Calu3 (cell line): ENCODE data around the gene SND1. TPM values are rescaled to one million over a fixed set of nuclear protein-coding genes. Genes with fewer than 3 reads are reported as not detected.

Experiments used
- BruUV-seq: library from RNA; stranded (reverse); fragments of 400-500 nt; replicated peaks from 2 replicates; lab custom pipeline; 2021; lab: Mats Ljungman, UMichigan
- CTCF ChIA-PET: fragments of 300-600 bp; sonication (Branson Sonifier 250); formaldehyde crosslinking; loops from one replicate; lab custom pipeline; 2022; ENCODE audit warnings: antibody characterized with exemption; lab: Charles Lee
- DNase-seq: peaks from one replicate; pipeline ENCODE4 v3.0.0; 2022
- H3K27ac Mint-ChIP-seq: one replicate; pipeline ENCODE4 v1.8.0; 2022; ENCODE audit warnings: mixed read lengths; ENCODE audit not compliant: unreplicated experiment
- H3K27me3 Mint-ChIP-seq: one replicate; pipeline ENCODE4 v1.8.0; 2022; ENCODE audit warnings: mixed read lengths; ENCODE audit not compliant: unreplicated experiment
- H3K36me3 Mint-ChIP-seq: one replicate; pipeline ENCODE4 v1.8.0; 2022; ENCODE audit warnings: mild to moderate bottlenecking, moderate library complexity, mixed read lengths; ENCODE audit not compliant: insufficient read depth, unreplicated experiment
- H3K4me1 Mint-ChIP-seq: one replicate; pipeline ENCODE4 v1.8.0; 2022; ENCODE audit warnings: mild to moderate bottlenecking, low read depth, mixed read lengths; ENCODE audit not compliant: unreplicated experiment
- H3K4me3 Mint-ChIP-seq: one replicate; pipeline ENCODE4 v1.8.0; 2022; ENCODE audit warnings: mild to moderate bottlenecking, low read depth, moderate library complexity, mixed read lengths; ENCODE audit not compliant: unreplicated experiment
- H3K9me3 Mint-ChIP-seq: one replicate; pipeline ENCODE4 v1.8.0; 2022; ENCODE audit warnings: low read depth, mixed read lengths; ENCODE audit not compliant: unreplicated experiment
- intact Hi-C: fragments of 100-400 bp; cut with micrococcal nuclease; formaldehyde crosslinking; loops from one replicate; pipeline ENCODE4 v1.10.0; 2022; ENCODE audit not compliant: unreplicated experiment
- total RNA-seq: library from RNA; stranded (reverse); gene quantifications from 2 replicates; pipeline ENCODE4 v1.2.3, GENCODE V29; 2022
- TF ChIP-seq, protein P1 (sequence below): fragments of 200-600 bp; IDR thresholded peaks from one replicate; pipeline ENCODE4 v1.8.0; 2022; ENCODE audit warnings: antibody characterized with exemption; ENCODE audit not compliant: unreplicated experiment

Gene SND1
- total RNA-seq, 1 experiment from 2014 or later, result 205 TPM

- peaks cover 11% of the 10 kb centered on the region for H3K36me3 Mint-ChIP-seq
- CTCF ChIA-PET, result no interaction called here
- no peaks in the 10 kb centered on the region for H3K27me3 Mint-ChIP-seq
- BruUV-seq, result no TSS peak
- H3K27ac Mint-ChIP-seq, result no peak overlapping the region
- TF ChIP-seq, protein P1, sequence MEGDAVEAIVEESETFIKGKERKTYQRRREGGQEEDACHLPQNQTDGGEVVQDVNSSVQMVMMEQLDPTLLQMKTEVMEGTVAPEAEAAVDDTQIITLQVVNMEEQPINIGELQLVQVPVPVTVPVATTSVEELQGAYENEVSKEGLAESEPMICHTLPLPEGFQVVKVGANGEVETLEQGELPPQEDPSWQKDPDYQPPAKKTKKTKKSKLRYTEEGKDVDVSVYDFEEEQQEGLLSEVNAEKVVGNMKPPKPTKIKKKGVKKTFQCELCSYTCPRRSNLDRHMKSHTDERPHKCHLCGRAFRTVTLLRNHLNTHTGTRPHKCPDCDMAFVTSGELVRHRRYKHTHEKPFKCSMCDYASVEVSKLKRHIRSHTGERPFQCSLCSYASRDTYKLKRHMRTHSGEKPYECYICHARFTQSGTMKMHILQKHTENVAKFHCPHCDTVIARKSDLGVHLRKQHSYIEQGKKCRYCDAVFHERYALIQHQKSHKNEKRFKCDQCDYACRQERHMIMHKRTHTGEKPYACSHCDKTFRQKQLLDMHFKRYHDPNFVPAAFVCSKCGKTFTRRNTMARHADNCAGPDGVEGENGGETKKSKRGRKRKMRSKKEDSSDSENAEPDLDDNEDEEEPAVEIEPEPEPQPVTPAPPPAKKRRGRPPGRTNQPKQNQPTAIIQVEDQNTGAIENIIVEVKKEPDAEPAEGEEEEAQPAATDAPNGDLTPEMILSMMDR, result no peak
- H3K9me3 Mint-ChIP-seq, result no peaks in the 10 kb centered on the region
- intact Hi-C loops, result no loop called here
- peaks cover 36% of the 10 kb centered on the region for H3K4me1 Mint-ChIP-seq
- DNase-seq, result no peak
- H3K4me3 Mint-ChIP-seq, result no peak overlapping the region
These were observed 128.5 kb downstream of the SND1 start for GRCh38 chr7:127780489-127780888.

- Mint-ChIP-seq H3K27me3 (no peaks in the 10 kb centered on the region), H3K27ac (no peak overlapping the region), H3K9me3 (no peaks in the 10 kb centered on the region), H3K36me3 (peaks cover 11% of the 10 kb centered on the region), H3K4me1 (peaks cover 30% of the 10 kb centered on the region), H3K4me3 (no peak overlapping the region)
- CTCF ChIA-PET, result no interaction called here
- intact Hi-C loops, result no loop called here
- DNase-seq, result no peak
- no TSS peak for BruUV-seq
- TF ChIP-seq, protein P1, result no peak
These were observed 129.1 kb downstream of the SND1 start for GRCh38 chr7:127781081-127781480.

GRCh38 chr7:127782075-127782474 is 130.1 kb downstream of the SND1 start:
- peaks cover 34% of the 10 kb centered on the region for H3K4me1 Mint-ChIP-seq
- H3K27ac Mint-ChIP-seq, result no peak overlapping the region
- CTCF ChIA-PET, result interaction anchor here (0.5 kb wide), 1 partner anchor 345 kb away, joined by 4 read pairs; no protein-coding TSS in a partner anchor
- H3K27me3 Mint-ChIP-seq, result no peaks in the 10 kb centered on the region
- intact Hi-C loops, result no loop called here
- BruUV-seq, result no TSS peak
- H3K9me3 Mint-ChIP-seq, result no peaks in the 10 kb centered on the region
- DNase-seq, result no peak
- TF ChIP-seq, protein P1, result no peak
- peaks cover 11% of the 10 kb centered on the region for H3K36me3 Mint-ChIP-seq
- no peak overlapping the region for H3K4me3 Mint-ChIP-seq

GRCh38 chr7:127782654-127783559 is 130.9 kb downstream of the SND1 start:
- intact Hi-C loops, result no loop called here
- CTCF ChIA-PET, result no interaction called here
- Mint-ChIP-seq H3K27ac (no peak overlapping the region), H3K9me3 (no peaks in the 10 kb centered on the region), H3K27me3 (no peaks in the 10 kb centered on the region), H3K36me3 (peaks cover 5% of the 10 kb centered on the region), H3K4me3 (no peak overlapping the region), H3K4me1 (peaks cover 42% of the 10 kb centered on the region)
- TF ChIP-seq, protein P1, result no peak
- no peak for DNase-seq
- BruUV-seq, result no TSS peak
